ENCODE results near the gene TNFSF13B.

- TF ChIP-seq CTCF (IDR thresholded peaks at IDR 0.05) (no peak), POLR2A (IDR thresholded peaks at IDR 0.05) (no peak)
Measured at GRCh38 chr13:108288741-108289140, 19.2 kb downstream of the TNFSF13B start.
